Epithelial cell of esophagus (primary cell): ENCODE data around the gene CAPN10.

Source experiments
- DNase-seq: peaks from one replicate; pipeline ENCODE4 v3.0.0; 2010; ENCODE audit warnings: low read depth
- H3K4me3 ChIP-seq: 2 replicates; pipeline ENCODE4 v1.5.1; 2011; ENCODE audit warnings: mild to moderate bottlenecking, low read length, control low read depth
- CTCF ChIP-seq: IDR thresholded peaks from 2 replicates; pipeline ENCODE4 v1.5.1; 2011; ENCODE audit warnings: low read depth, mild to moderate bottlenecking, low read length, control low read depth, inconsistent platforms; ENCODE audit not compliant: insufficient read depth; ENCODE audit errors: missing control alignments

The CAPN10 gene

GRCh38 chr2:240588006-240588655 lies 1.6 kb downstream of the CAPN10 start:
- no peak for DNase-seq
- H3K4me3 ChIP-seq = peak overlapping the region; percentile 98
- TF ChIP-seq CTCF = no peak

- TF ChIP-seq CTCF = no peak
- H3K4me3 ChIP-seq = no peak overlapping the region
- DNase-seq = no peak
Measured at GRCh38 chr2:240588669-240589068, 2.1 kb downstream of the CAPN10 start.

- no peak overlapping the region for H3K4me3 ChIP-seq
- TF ChIP-seq CTCF = no peak
- DNase-seq = no peak
Measured at GRCh38 chr2:240589375-240589774, 2.8 kb downstream of the CAPN10 start.

GRCh38 chr2:240589850-240590525 lies 3.5 kb downstream of the CAPN10 start:
- DNase-seq = no peak
- TF ChIP-seq CTCF = no peak
- no peak overlapping the region for H3K4me3 ChIP-seq

- DNase-seq = no peak
- H3K4me3 ChIP-seq = no peak overlapping the region
- no peak for TF ChIP-seq CTCF
Measured at GRCh38 chr2:240590681-240591111, 4.2 kb downstream of the CAPN10 start.

GRCh38 chr2:240591226-240591625 lies 4.7 kb downstream of the CAPN10 start:
- TF ChIP-seq CTCF = no peak
- no peak for DNase-seq
- H3K4me3 ChIP-seq = no peak overlapping the region

- no peak for TF ChIP-seq CTCF
- H3K4me3 ChIP-seq = no peak overlapping the region
- DNase-seq = no peak
Measured at GRCh38 chr2:240591784-240592183, 5.2 kb downstream of the CAPN10 start.
